ENCODE data around the gene LIG4.

Gene LIG4

GRCh38 chr13:108193806-108194205 lies 21.5 kb downstream of the LIG4 start:
- DNase-seq = no peak

DNA sequence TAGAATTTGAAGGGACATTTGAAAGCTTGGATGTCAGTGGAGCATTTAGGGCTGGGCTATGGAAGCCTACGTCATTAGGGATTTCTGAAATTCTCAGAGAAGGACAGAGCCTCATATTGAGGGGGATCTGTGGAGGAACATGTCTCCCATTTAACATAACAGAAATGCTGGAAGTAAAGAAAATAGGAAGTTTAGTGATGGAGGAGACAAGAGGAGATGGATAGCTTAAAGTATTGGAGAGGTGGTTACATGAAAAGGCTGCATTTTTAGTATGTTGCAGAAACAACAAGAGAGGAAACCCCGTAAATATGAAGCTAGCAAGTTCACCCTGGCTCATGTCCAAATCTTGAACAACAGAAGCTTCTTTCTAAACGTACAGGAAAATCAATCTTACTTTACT lies 24.4 kb downstream of the LIG4 start:
- DNase-seq = no peak

- no peak for DNase-seq
Measured at GRCh38 chr13:108188260-108188659, 27.1 kb downstream of the LIG4 start.

DNA sequence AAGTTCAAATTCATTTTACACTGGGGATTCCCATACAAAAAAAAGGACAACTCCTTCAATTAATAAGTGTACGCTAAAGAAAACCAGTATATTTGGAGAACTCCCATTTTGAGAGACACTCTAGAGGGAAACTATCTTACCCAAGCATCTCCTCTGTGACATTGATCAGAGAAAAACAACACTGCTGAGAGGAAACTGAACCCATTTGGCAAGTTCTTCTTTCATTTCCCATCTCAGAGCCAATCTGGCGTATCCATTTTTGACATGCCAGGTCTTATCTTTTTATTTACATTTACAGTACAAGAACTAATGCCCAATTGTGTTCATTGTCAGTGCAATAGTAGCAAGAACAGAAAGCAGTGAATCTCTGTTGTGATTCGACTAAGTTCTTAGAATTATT lies 30.1 kb downstream of the LIG4 start:
- DNase-seq = no peak

- DNase-seq = no peak
Measured at GRCh38 chr13:108182652-108183051, 32.7 kb downstream of the LIG4 start.

DNA sequence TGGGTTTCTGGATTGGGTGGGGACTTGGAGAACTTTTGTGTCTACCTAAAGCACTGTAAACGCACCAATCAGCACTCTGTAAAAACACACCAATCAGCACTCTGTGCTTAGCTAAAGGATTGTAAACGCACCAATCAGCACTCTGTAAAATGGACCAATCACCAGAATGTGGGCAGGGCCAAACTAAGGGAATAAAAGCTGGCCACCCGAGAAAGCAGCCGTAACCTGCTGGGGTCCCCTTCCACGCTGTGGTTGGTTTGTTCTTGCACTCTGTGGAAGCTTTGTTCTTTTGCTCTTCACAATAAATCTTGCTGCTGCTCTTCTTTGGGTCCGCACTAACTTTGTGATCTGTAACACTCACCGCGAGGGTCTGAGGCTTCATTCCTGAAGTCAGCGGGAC lies 37.3 kb downstream of the LIG4 start:
- DNase-seq = no peak

- DNase-seq = no peak
Measured at GRCh38 chr13:108176685-108177274, 38.6 kb downstream of the LIG4 start.

DNA sequence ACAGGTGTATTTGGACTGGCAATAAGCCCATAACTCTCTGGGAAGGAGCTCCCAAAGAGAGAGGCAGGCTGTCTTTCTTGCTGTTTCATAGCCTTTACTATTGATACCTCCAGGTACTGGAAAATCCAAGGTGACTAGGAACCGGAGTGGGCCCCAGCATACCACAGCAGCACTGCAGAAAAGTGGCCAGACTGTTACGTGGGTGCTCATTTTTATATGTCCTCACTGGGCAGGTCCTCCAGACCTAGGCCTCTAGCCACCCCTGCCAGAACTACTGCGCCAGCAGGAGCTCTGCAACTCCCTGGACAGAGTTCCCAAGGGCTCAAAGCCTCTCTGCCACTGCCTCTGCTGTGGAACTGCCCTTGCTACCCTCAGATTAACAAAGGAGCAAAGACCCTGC lies 46.4 kb downstream of the LIG4 start:
- DNase-seq = no peak

GRCh38 chr13:108166078-108166477 lies 49.3 kb downstream of the LIG4 start:
- DNase-seq = no peak

GRCh38 chr13:108158746-108159145 lies 56.6 kb downstream of the LIG4 start:
- DNase-seq = no peak
